ENCODE data around the gene LRRC8C.

LRRC8C gene

DNA sequence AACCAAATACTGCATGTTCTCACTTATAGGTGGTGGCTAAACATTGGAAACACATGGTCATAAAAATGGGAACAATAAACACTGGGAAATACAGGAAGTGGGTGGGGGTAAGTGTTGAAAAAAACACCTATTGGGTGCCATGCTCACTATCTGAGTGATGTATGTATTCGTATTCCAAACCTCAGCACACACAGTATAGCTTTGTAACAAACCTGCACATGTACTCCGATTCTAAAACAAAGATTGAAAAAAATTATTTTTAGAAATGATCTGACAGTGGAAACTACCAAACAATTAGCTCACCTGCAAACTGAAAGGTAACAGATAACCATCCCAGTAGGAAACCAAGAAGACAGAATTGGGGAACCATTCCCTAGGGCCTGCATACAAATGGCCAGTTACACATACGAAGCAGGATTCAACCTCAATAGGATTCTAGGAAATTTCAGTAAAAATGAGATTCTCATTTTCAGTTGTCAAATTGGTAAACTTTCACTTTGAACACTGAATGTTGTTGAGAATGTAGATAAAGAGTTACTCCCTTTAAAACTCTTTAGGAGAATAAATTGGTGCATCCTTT lies 99.8 kb downstream of the LRRC8C start:
- no peak for DNase-seq (ENCODE audit: low read depth in 2 of 2)

GRCh38 chr1:89733748-89734147 lies 100.8 kb downstream of the LRRC8C start:
- DNase-seq (ENCODE audit: low read depth in 2 of 2), result no peak

DNA sequence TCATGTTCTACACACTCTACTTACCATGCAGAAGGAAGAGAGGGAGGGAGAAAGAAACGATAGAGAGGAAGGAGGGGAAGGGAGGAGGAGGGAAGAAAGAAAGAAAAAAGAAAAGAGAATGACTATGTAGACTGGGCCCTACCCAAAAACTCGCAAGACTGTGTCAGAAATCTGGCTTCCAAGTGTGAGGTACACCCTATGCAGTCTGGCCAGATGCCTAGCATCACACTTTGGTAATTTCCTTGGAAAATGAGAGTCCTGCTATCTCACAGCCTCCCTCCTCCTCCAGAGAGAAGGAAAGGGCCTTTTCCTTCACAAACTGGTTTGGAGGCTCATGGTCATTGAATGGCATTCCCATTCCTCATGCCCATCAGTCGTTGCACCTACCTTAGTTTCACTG lies 101.5 kb downstream of the LRRC8C start:
- no peak for DNase-seq (ENCODE audit: low read depth in 2 of 2)

GRCh38 chr1:89735479-89735878 lies 102.6 kb downstream of the LRRC8C start:
- DNase-seq (ENCODE audit: low read depth in 2 of 2), result no peak

GRCh38 chr1:89736937-89737733 lies 104.2 kb downstream of the LRRC8C start:
- DNase-seq (ENCODE audit: low read depth in 2 of 2), result no peak

DNA sequence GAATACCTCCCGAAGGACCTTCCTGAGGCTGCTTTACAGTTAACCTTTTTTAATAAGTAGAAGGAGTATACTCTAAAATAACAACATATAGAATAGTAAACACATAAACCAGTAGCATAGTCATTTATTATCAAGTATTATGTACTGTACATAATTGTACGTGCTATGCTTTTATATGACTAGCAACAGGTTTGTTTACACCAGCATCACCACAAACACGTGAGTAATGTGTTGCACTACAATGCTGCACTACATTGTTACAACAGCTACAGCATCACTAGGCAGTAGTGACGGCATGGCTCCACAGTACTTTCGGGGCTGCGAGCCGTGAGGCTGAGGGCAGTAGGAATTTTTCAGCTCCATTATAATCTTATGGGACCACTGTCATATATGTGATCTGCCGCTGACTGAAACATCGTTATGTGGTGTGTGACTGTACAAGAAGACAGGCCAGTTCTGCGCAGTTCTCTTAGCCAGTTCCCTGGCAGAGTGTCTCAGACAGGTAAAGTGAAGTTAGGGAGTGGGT lies 105.1 kb downstream of the LRRC8C start:
- DNase-seq (ENCODE audit: low read depth in 2 of 2), result no peak

DNA sequence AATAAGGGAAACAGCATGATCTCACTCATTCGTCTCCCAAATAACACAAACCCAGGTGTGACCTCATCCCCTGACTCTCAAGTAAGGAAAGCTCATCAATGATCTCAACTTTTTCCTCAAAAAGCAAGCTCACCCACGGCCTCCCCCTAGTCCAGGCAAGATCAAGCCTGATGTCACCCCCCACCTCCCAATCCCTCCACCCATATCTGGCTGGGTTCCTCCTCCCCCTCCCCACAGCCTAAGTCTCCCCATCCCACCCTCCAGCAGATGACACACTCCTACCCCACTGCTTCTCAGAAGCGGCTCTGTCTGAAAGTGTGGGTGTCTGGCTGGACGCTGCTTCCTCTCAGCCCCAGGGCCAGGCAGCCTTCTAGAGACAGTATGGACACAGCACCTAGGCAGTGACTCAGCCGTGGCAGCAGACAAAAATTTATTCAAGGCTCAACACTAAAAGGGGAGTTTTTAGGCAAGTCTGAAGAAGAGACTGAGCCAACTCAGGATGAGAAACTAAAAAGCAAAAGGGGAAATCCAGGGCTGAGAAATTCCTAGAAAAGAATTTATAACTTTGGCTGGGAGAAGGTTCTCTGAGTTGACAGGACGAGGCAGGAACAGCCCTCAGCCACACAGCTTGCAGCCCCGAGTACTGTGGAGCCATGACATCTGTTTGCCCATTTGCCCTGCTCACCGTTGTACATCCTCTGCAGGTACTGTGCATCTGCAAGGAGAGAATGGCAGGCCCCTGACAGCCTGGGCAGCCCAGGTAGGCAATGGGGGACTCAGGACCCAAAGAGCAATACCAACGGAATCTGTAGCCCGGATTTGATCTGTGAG lies 106.3 kb downstream of the LRRC8C start:
- peak in 1 of 2 donors; percentile 37 for DNase-seq (ENCODE audit: low read depth in 2 of 2)

GRCh38 chr1:89739844-89740216 lies 106.9 kb downstream of the LRRC8C start:
- no peak for DNase-seq (ENCODE audit: low read depth in 2 of 2)

DNA sequence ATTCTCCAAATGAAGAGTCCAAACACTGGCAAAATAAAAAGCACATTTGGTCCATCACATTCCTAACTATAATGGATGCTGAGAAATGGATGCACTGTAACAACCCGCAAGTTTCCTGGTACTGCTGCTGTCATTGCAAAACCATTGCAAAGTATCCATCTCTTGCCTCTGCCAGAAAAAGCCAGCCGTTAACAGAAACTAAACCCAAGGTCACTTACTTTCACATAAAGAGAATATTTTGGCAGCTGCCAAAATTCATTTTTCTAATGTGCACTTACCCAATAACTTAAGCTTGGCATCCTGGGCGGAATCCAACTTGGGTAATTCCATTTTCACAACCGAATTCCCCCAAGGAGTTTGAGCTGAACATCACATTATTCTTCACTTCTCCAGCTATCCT lies 110.9 kb downstream of the LRRC8C start:
- no peak for DNase-seq (ENCODE audit: low read depth in 2 of 2)

- no peak for DNase-seq (ENCODE audit: low read depth in 2 of 2)
These were observed 113.7 kb downstream of the LRRC8C start for GRCh38 chr1:89746424-89747149.

DNA sequence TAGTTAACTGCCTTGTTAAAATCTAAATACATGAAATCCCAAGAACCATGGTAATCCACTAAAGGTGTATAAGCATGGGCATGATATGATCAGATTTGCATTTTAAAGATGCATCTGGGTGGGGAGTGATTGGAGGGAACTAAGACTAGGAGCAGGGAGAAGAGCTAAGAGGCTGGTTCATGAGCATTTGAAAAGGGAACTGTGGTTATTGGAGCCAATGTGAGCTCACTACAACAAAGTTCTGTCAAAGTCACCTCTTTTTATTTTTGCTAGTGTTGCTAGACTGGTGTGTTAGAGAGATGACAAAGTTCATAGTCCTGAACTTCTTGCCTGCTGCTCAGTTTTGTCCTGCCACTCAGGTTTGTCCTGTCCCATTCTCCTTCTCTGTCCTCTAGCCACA lies 120.8 kb downstream of the LRRC8C start:
- DNase-seq (ENCODE audit: low read depth in 2 of 2), result no peak

DNA sequence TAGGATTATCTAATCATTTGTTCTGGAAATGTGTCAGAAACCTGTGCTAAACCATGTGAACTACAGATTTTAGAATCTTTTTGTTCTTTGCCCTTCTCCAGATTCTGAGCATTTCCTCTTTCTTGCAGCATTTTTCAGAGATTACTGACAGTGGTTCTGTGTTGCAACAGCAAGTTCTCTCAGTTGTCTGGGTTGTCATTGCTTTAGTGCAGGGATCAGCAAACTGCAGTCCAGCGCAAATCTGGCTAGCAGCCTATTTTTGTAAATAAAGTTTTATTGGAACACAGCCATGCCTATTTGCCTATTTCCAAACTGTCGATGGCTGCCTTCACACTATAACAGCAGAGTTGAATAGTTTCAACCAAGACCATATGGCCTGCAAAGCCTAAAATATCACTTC lies 121.6 kb downstream of the LRRC8C start:
- DNase-seq (ENCODE audit: low read depth in 2 of 2), result no peak

GRCh38 chr1:89755591-89755990 lies 122.7 kb downstream of the LRRC8C start:
- no peak for DNase-seq (ENCODE audit: low read depth in 2 of 2)

GRCh38 chr1:89757532-89757931 lies 124.6 kb downstream of the LRRC8C start:
- DNase-seq (ENCODE audit: low read depth in 2 of 2), result peak in 1 of 2 donors; percentile 50

- DNase-seq (ENCODE audit: low read depth in 2 of 2), result no peak
These were observed 125.2 kb downstream of the LRRC8C start for GRCh38 chr1:89758156-89758555.

- no peak for DNase-seq (ENCODE audit: low read depth in 2 of 2)
These were observed 126.1 kb downstream of the LRRC8C start for GRCh38 chr1:89759036-89759435.

GRCh38 chr1:89760496-89760895 lies 127.6 kb downstream of the LRRC8C start:
- DNase-seq (ENCODE audit: low read depth in 2 of 2), result no peak

GRCh38 chr1:89761338-89761737 lies 128.4 kb downstream of the LRRC8C start:
- DNase-seq (ENCODE audit: low read depth in 2 of 2), result no peak

- DNase-seq (ENCODE audit: low read depth in 2 of 2), result no peak
These were observed 129.0 kb downstream of the LRRC8C start for GRCh38 chr1:89761901-89762300.

- no peak for DNase-seq (ENCODE audit: low read depth in 2 of 2)
These were observed 129.5 kb downstream of the LRRC8C start for GRCh38 chr1:89762386-89762778.

DNA sequence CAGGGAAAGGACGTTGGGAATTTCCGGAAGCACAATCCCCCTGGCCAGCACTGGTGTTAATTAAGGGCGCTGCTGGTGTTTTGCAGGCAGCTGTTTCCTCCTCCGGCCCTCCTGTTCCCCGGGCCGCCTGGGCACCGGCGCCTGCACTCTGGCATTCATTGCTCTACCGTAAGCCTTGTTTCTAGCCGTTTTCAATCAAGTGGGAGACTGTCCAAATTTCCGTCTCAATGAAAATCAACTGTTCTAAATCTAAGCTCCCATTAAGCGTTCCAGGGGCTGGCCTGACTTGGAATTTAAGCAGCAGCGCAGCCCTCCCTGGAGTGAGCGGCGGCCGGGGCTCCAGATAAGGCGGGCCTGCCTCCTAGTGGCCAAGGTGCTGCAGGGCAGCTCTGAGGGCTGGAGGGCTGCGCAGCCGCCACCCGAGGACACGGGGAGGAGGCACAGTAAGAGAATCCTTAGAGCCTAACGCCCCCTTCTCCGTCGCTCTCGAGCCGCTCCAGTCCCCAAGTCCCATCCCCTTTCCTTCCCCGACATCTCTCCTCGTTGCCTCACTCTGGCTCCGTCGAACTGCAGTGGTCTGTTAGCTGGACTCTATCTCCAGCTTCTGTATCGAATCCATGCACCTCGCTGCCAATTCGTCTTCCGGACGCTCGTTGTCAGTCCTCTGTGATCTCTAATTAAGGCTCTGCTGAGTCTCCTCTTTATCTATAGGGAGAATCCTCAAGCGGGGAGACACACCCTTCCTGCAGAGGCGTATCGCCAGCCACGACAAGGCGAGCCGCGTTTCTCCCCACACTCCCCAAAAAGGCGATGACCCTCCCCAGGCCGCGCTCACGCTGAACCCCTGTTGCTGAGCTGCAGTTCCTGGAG lies 130.1 kb downstream of the LRRC8C start:
- peak; percentile 83 for DNase-seq (ENCODE audit: low read depth in 2 of 2)
